Endothelial cell of umbilical vein (primary cell): ENCODE measurements around the gene CCT5.

Experiments
- CTCF ChIP-seq, 2 donors: IDR thresholded peaks; 1 replicate in 1 of 2; 2 replicates in 1 of 2; pipeline ENCODE4 v1.5.1; 2011; ENCODE audit warnings: low read length in 2 of 2, mild to moderate bottlenecking in 2 of 2, moderate library complexity in 2 of 2, control low read depth in 1 of 2, inconsistent platforms in 1 of 2, low read depth in 1 of 2; ENCODE audit not compliant: insufficient read depth in 1 of 2; ENCODE audit errors: extremely low read depth in 1 of 2
- EZH2 ChIP-seq: IDR thresholded peaks from 2 replicates; pipeline ENCODE4 v1.6.1; 2012; ENCODE audit warnings: borderline replicate concordance, low read depth, mild to moderate bottlenecking, moderate library complexity, low read length, inconsistent platforms; ENCODE audit not compliant: severe bottlenecking
- MAX ChIP-seq: IDR thresholded peaks from 2 replicates; pipeline ENCODE4 v1.6.1; 2011; ENCODE audit not compliant: insufficient read depth, insufficient read length
- MYC ChIP-seq: IDR thresholded peaks from one replicate; pipeline ENCODE4 v1.6.1; 2011; ENCODE audit warnings: mild to moderate bottlenecking, low read depth, low read length
- POLR2A ChIP-seq: IDR thresholded peaks from 2 replicates; pipeline ENCODE4 v1.6.1; 2012; ENCODE audit warnings: low read depth, mild to moderate bottlenecking, control low read depth, low read length
- POLR2AphosphoS5 ChIP-seq: IDR thresholded peaks from 2 replicates; pipeline ENCODE4 v1.6.1; 2012; ENCODE audit warnings: low read depth, mild to moderate bottlenecking, control low read depth, low read length, moderate library complexity; ENCODE audit not compliant: insufficient read depth

DNA sequence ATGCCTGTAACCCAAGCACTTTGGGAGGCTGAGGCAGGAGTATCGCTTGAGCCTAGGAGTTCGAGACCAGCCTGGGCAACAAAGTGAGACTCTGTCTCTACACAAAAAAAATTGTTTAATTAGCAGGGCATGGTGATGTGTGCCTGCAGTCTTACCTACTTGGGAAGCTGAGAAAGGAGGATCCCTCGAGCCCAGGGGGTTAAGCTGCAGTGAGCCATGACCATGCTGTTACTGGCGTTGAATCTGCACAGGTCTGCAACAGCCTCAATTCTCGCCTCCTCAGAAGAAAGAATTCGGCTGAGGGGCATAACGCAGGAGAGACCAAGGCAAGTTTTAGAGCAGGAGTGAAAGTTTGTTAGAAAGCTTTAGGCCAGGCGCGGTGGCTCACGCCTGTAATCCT, 18.0 kb downstream of the CCT5 start:
- TF ChIP-seq MYC (no peak), POLR2A (no peak), MAX (no peak), CTCF (IDR thresholded peaks at IDR 0.05; ENCODE audit: extremely low read depth in 1 of 2, insufficient read depth in 1 of 2, low read depth in 1 of 2, low read length in 2 of 2) (no peak), EZH2 (no peak), POLR2AphosphoS5 (no peak)
